ENCODE measurements around the gene MYL4. TPM values are rescaled to one million over a fixed set of nuclear protein-coding genes. Genes with fewer than 3 reads are reported as not detected.

MYL4 gene
- total and polyA plus RNA-seq, 2 of the 8 experiments (the other 6 are each of a cell fraction or from before 2014, with no cell fraction given): 0.12 TPM; not detected in 1

GRCh38 chr17:47220531-47220999 lies 11.4 kb downstream of the MYL4 start (continued):
- TF ChIP-seq CTCF (IDR thresholded peaks at IDR 0.05; ENCODE audit: control extremely low read depth in 1 of 3, insufficient read depth in 1 of 3, low read depth in 1 of 3, low read length in 3 of 3): no peak
- no peak for TF ChIP-seq RXRA (IDR thresholded peaks at IDR 0.05; ENCODE audit: insufficient read depth, low read depth, low read length)
- TF ChIP-seq SIX5 (IDR thresholded peaks at IDR 0.05; ENCODE audit: low read depth, low read length): no peak
